IMR-90 (cell line): ENCODE data around the gene LRP6. TPM values are rescaled to one million over a fixed set of nuclear protein-coding genes. Genes with fewer than 3 reads are reported as not detected.

Source experiments
- ATAC-seq: fragments of 200-7000 bp; cut with Tn5 transposase; 2 replicates; pipeline ENCODE4 v1.9.1; 2020; ENCODE audit warnings: low read depth, mild to moderate bottlenecking, moderate library complexity
- BruUV-seq: library from RNA; stranded (reverse); fragments of 400-500 nt; replicated peaks from 2 replicates; lab custom pipeline; 2021; lab: Mats Ljungman, UMichigan
- CTCF ChIA-PET: fragments of 300-600 bp; formaldehyde crosslinking; extraction: SDS; loops from one replicate; lab custom pipeline; 2021; ENCODE audit warnings: antibody characterized with exemption; lab: Yijun Ruan, JAX
- POLR2A ChIA-PET: fragments of 300-600 bp; sonication (Branson Sonifier 250); formaldehyde crosslinking; loops from one replicate; lab custom pipeline; 2022; ENCODE audit warnings: antibody characterized with exemption; ENCODE audit not compliant: unreplicated experiment; lab: Charles Lee
- DNase-seq: peaks from one replicate; pipeline ENCODE4 v3.0.0; 2013
- H2AFZ ChIP-seq: replicated peaks from 2 replicates; pipeline ENCODE3; 2013; ENCODE audit warnings: low read length, mild to moderate bottlenecking; ENCODE audit not compliant: poor library complexity
- H2AK5ac ChIP-seq: 2 replicates; pipeline ENCODE4 v1.6.1; 2013; ENCODE audit warnings: low read depth, low read length, inconsistent platforms
- H2AK9ac ChIP-seq: replicated peaks from 2 replicates; pipeline ENCODE3; 2013; ENCODE audit warnings: mild to moderate bottlenecking, low read depth, low read length, moderate library complexity; ENCODE audit not compliant: poor library complexity
- H2BK120ac ChIP-seq: 2 replicates; pipeline ENCODE4 v1.6.1; 2013; ENCODE audit warnings: low read depth, low read length, inconsistent platforms
- H2BK15ac ChIP-seq: 3 replicates; pipeline ENCODE4 v1.6.1; 2013; ENCODE audit warnings: low read depth, low read length, inconsistent platforms
- H2BK20ac ChIP-seq: 2 replicates; pipeline ENCODE4 v1.6.1; 2013; ENCODE audit warnings: low read depth, mild to moderate bottlenecking, inconsistent platforms, low read length, moderate library complexity
- H2BK5ac ChIP-seq: 2 replicates; pipeline ENCODE4 v1.6.1; 2013; ENCODE audit warnings: mild to moderate bottlenecking, low read depth, low read length, inconsistent platforms; ENCODE audit not compliant: poor library complexity, severe bottlenecking
- H3K14ac ChIP-seq: replicated peaks from 2 replicates; pipeline ENCODE4 v1.6.1; 2013; ENCODE audit warnings: low read depth, low read length, inconsistent platforms
- H3K18ac ChIP-seq: 2 replicates; pipeline ENCODE4 v1.6.1; 2013; ENCODE audit warnings: low read depth, low read length, control low read depth
- H3K23ac ChIP-seq: 2 replicates; pipeline ENCODE4 v1.6.1; 2013; ENCODE audit warnings: low read depth, low read length, inconsistent platforms
- H3K27ac ChIP-seq: 2 replicates; pipeline ENCODE4 v1.5.1; 2013; ENCODE audit warnings: mild to moderate bottlenecking, control low read depth, low read length; ENCODE audit not compliant: insufficient read depth
- H3K27me3 ChIP-seq: 2 replicates; pipeline ENCODE4 v1.6.1; 2013; ENCODE audit warnings: low read length; ENCODE audit not compliant: control insufficient read depth, insufficient read depth
- H3K36me3 ChIP-seq: 2 replicates; pipeline ENCODE4 v1.6.1; 2013; ENCODE audit warnings: low read length, mixed read lengths; ENCODE audit not compliant: control insufficient read depth, insufficient read depth
- H3K4ac ChIP-seq: 2 replicates; pipeline ENCODE4 v1.6.1; 2013; ENCODE audit warnings: low read depth, low read length, inconsistent platforms
- H3K4me1 ChIP-seq: 2 replicates; pipeline ENCODE4 v1.6.1; 2013; ENCODE audit warnings: low read length, mixed read lengths; ENCODE audit not compliant: control insufficient read depth, insufficient read depth
- H3K4me2 ChIP-seq: 2 replicates; pipeline ENCODE4 v1.6.1; 2013; ENCODE audit warnings: low read depth, mild to moderate bottlenecking, control low read depth, low read length, moderate library complexity
- H3K4me3 ChIP-seq: 2 replicates; pipeline ENCODE4 v1.5.1; 2013; ENCODE audit warnings: low read depth, mild to moderate bottlenecking, control low read depth, low read length, moderate library complexity; ENCODE audit not compliant: insufficient read depth
- H3K56ac ChIP-seq: 2 replicates; pipeline ENCODE4 v1.6.1; 2013; ENCODE audit warnings: low read length, inconsistent platforms; ENCODE audit not compliant: insufficient read depth; ENCODE audit errors: extremely low read depth
- H3K79me1 ChIP-seq, 2 experiments: 2 replicates each; pipeline ENCODE4 v1.6.1; 2013; ENCODE audit warnings: low read length in 2 of 2, inconsistent platforms in 1 of 2, low read depth in 1 of 2
- H3K9ac ChIP-seq: 2 replicates; pipeline ENCODE4 v1.6.1; 2013; ENCODE audit warnings: low read depth, low read length, control low read depth
- H3K9me1 ChIP-seq: 2 replicates; pipeline ENCODE4 v1.6.1; 2013; ENCODE audit warnings: low read length, inconsistent platforms; ENCODE audit not compliant: insufficient read depth
- H3K9me3 ChIP-seq: 2 replicates; pipeline ENCODE4 v1.6.1; 2013; ENCODE audit warnings: low read length; ENCODE audit not compliant: control insufficient read depth, insufficient read depth
- H4K20me1 ChIP-seq: 2 replicates; pipeline ENCODE4 v1.6.1; 2013; ENCODE audit warnings: low read length, inconsistent platforms; ENCODE audit not compliant: insufficient read depth
- H4K5ac ChIP-seq: 2 replicates; pipeline ENCODE4 v1.6.1; 2013; ENCODE audit warnings: mild to moderate bottlenecking, low read depth, low read length, control low read depth
- H4K8ac ChIP-seq, 2 experiments: 2 replicates each; pipeline ENCODE4 v1.6.1; 2013; ENCODE audit warnings: low read depth in 2 of 2, low read length in 2 of 2, control low read depth in 1 of 2, inconsistent platforms in 1 of 2
- H4K91ac ChIP-seq: 2 replicates; pipeline ENCODE4 v1.6.1; 2013; ENCODE audit warnings: low read depth, low read length, inconsistent platforms; ENCODE audit not compliant: insufficient read depth
- CEBPB ChIP-seq: IDR thresholded peaks from 2 replicates; pipeline ENCODE4 v1.6.1; 2012; ENCODE audit warnings: low read depth, low read length, improper control_type of control experiment
- CHD1 ChIP-seq: IDR thresholded peaks from 2 replicates; pipeline ENCODE4 v1.6.1; 2012; ENCODE audit warnings: low read depth, low read length, improper control_type of control experiment
- WGBS, 2 experiments: methylation state at CpG; one replicate each; pipeline versions ENCODE4 v1.1.5 to v1.1.7; 2013; ENCODE audit warnings: missing lambda C conversion rate in 2 of 2; ENCODE audit not compliant: insufficient read length in 1 of 2; ENCODE audit errors: extremely low coverage in 2 of 2; 5-methylcytosine and 5-hydroxymethylcytosine counted together
- dilution Hi-C: fragments of 300-500 bp; cut with HindIII; formaldehyde crosslinking; loops from one replicate; pipeline ENCODE4 v1.14.3; 2018; ENCODE audit warnings: low sequenced_read_pairs; ENCODE audit not compliant: unreplicated experiment
- in situ Hi-C: fragments of 300-500 bp; cut with MboI; formaldehyde crosslinking; loops from 3 replicates; pipeline ENCODE4 v1.14.3; 2019; ENCODE audit warnings: low sequenced_read_pairs, inconsistent platforms, mixed read lengths
- intact Hi-C: fragments of 100-400 bp; cut with micrococcal nuclease; formaldehyde crosslinking; loops from 2 replicates; pipeline ENCODE4 v1.10.0; 2022
- polyA plus RNA-seq, 3 experiments: library from polyadenylated mRNA; depleted of rRNA; stranded (reverse); fragments of >200 nt; gene quantifications; 2 replicates each; pipeline ENCODE4 v1.2.3, GENCODE V29; 2012; ENCODE audit warnings: low replicate concordance in 1 of 3
- total RNA-seq: library from RNA; depleted of rRNA; stranded (reverse); fragments of >200 nt; gene quantifications from 2 replicates; pipeline ENCODE4 v1.2.3, GENCODE V29; 2012
- TF ChIP-seq, protein P1 (sequence below): conservative IDR thresholded peaks from 2 replicates; pipeline ENCODE4 v1.5.1; 2012; ENCODE audit warnings: mild to moderate bottlenecking, low read depth, low read length, improper control_type of control experiment

LRP6 gene
- total and polyA plus RNA-seq, 2 of the 4 experiments (the other 2 are of a cell fraction) = 14.2 to 32.1 TPM

DNA sequence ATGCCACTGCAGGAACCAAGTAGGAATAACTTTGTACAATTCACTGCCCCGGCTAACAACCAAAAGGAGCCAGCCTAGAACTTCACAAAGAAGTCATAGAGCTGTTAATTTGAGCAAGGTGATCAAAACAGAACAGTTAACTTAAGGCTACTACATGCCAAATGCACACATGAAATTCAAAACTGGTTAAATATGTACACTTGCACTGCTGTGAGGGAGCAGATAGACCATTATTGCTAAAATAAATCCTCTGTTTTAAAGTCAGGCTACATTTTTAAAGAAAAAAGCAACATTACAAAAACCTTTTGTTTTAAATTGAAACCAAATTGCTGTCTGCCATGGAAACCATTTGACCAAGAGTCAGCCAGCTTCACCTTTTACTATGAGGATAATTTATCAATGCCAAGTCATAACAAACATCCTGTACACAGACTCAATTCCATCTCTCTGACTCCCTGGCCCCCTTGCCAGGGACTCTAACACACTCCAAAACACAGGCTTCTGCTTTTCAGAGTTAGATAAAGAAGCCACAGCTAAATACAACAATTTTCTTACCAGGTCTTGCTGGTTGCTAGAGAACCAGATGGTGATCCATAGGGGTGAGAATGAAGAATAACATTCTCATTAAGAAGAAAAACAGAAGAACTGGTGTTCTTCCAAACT lies 84.0 kb downstream of the LRP6 start:
- no peak overlapping the region; the same call in 1 of the 2 replicates for H3K18ac ChIP-seq
- no peak overlapping the region; the same call in 1 of the 2 replicates for H3K23ac ChIP-seq
- H3K9me3 ChIP-seq = no peaks in the 10 kb centered on the region
- H4K8ac ChIP-seq = 0 out of 4 replicates have a peak overlapping the region, but pooled peaks of 1 of the 2 experiments have one; percentile 13
- no peak overlapping the region for H3K27ac ChIP-seq
- intact Hi-C loops (loop anchor here (5.0 kb wide), 2 partner anchors 56 to 79 kb away; no protein-coding TSS in a partner anchor), dilution Hi-C loops (no loop called here), in situ Hi-C loops (no loop called here)
- H3K14ac ChIP-seq = peak overlapping the region; percentile 62; the same call in 1 of the 2 replicates
- H2BK15ac ChIP-seq = no peak overlapping the region
- peak overlapping the region; percentile 29 for H2BK5ac ChIP-seq
- peak; percentile 86 for DNase-seq
- no peak overlapping the region for H2AFZ ChIP-seq
- peak overlapping the region; percentile 62; the same call in 1 of the 2 replicates for H2BK120ac ChIP-seq
- peak overlapping the region; percentile 15; the same call in 1 of the 2 replicates for H3K4ac ChIP-seq
- no peak overlapping the region for H4K5ac ChIP-seq
- peaks cover 18 to 37% of the 10 kb centered on the region in 2 experiments for H3K79me1 ChIP-seq
- no peak overlapping the region for H3K4me3 ChIP-seq
- H3K9ac ChIP-seq = no peak overlapping the region
- no peak overlapping the region for H2AK5ac ChIP-seq
- peak overlapping the region; percentile 79 for H3K4me2 ChIP-seq
- no peak overlapping the region for H2AK9ac ChIP-seq
- TF ChIP-seq CEBPB = no peak
- no peak for TF ChIP-seq CHD1
- TF ChIP-seq, protein P1, sequence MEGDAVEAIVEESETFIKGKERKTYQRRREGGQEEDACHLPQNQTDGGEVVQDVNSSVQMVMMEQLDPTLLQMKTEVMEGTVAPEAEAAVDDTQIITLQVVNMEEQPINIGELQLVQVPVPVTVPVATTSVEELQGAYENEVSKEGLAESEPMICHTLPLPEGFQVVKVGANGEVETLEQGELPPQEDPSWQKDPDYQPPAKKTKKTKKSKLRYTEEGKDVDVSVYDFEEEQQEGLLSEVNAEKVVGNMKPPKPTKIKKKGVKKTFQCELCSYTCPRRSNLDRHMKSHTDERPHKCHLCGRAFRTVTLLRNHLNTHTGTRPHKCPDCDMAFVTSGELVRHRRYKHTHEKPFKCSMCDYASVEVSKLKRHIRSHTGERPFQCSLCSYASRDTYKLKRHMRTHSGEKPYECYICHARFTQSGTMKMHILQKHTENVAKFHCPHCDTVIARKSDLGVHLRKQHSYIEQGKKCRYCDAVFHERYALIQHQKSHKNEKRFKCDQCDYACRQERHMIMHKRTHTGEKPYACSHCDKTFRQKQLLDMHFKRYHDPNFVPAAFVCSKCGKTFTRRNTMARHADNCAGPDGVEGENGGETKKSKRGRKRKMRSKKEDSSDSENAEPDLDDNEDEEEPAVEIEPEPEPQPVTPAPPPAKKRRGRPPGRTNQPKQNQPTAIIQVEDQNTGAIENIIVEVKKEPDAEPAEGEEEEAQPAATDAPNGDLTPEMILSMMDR = no peak
- peak overlapping the region; percentile 36; the same call in 1 of the 2 replicates for H2BK20ac ChIP-seq
- ATAC-seq = peak; percentile 75
- H3K4me1 ChIP-seq = peaks cover 9% of the 10 kb centered on the region; the same call in 1 of the 2 replicates
- no CpG with 5 or more reads among the region's 1 CpG for WGBS, 2 experiments
- H4K91ac ChIP-seq = no peak overlapping the region
- POLR2A ChIA-PET = no interaction called here
- no peaks in the 10 kb centered on the region for H3K27me3 ChIP-seq
- H3K56ac ChIP-seq = no peak overlapping the region; the same call in 1 of the 2 replicates
- peaks cover 4% of the 10 kb centered on the region; the same call in 1 of the 2 replicates for H3K9me1 ChIP-seq
- peaks cover 8% of the 10 kb centered on the region; the same call in 1 of the 2 replicates for H4K20me1 ChIP-seq
- CTCF ChIA-PET = interaction anchor here (0.5 kb wide), 1 partner anchor 514 kb away, joined by 4 read pairs; no protein-coding TSS in a partner anchor
- BruUV-seq = no TSS peak
- peaks cover 9% of the 10 kb centered on the region for H3K36me3 ChIP-seq
